Stimulated activated CD8-positive, alpha-beta memory T cell treated with anti-CD3 and anti-CD28 coated beads, Interleukin-12 subunit alpha, Interleukin-12 subunit beta, amount 100 ng/mL, for 4 hours (primary cell): Measurements from ENCODE around the gene RBM39.
"Not testable (repeated sequence)": the region's sequence is repeated elsewhere in the genome, so short reads cannot be mapped to it uniquely, and the experiment has no call there.

Source experiments
- DNase-seq: peaks from one replicate; pipeline ENCODE4 v3.0.0-alpha.2; 2020; ENCODE audit warnings: low read depth

RBM39 gene

DNA sequence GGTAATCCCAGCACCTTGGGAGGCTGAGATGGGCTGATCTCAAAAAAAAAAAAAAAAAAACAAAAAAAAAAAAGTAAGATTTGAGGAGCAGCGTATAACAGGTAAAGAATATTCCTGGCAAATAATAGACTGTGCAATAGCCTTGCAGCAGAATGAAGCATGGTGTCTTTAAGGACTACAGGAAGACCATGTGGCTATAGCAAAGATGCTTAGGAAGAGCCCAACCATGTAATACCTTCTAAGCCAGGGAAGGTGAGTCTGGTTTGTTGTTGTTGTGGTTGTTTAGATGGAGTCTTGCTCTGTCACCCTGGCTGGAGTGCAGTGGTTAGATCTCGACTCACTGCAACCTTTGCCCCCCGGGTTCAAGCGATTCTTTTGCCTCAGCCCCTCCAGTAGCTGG, 14.3 kb upstream of the RBM39 start:
- DNase-seq: no peak

DNA sequence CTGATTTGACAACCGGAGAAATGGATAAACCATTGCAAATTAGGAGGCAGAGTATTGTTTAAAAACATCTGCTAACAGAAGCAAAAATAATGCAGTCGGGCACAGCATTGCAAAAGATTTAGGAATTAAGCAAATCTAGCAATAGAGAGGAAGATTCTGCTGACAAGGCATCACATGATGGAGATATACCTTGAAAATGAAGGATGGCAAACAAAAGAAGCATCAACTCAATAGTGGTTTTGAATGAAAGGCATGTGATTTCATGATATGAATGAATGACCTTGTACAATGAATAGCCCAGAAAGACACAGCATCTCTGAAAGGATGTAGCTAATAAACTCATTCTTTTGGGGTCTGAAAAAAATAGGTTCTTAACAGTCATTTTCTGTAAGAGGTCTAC, 8.6 kb upstream of the RBM39 start:
- no peak for DNase-seq

DNA sequence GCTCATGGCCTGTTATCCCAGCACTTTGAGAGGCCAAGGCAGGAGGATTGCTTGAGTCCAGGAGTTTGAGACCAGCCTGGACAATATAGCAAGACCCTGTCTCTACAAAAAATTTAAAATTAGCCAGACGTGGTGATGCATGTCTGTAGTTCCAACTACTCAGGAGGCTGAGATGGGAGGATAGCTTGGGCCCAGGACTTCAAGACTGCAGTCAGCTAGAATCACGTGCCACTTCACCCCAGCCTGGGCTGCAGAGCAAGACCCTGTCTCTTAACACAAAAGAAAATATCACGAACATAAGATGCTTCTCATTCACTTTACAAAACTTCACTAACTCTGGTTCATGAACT, 2.4 kb upstream of the RBM39 start:
- DNase-seq: not testable (repeated sequence)

DNA sequence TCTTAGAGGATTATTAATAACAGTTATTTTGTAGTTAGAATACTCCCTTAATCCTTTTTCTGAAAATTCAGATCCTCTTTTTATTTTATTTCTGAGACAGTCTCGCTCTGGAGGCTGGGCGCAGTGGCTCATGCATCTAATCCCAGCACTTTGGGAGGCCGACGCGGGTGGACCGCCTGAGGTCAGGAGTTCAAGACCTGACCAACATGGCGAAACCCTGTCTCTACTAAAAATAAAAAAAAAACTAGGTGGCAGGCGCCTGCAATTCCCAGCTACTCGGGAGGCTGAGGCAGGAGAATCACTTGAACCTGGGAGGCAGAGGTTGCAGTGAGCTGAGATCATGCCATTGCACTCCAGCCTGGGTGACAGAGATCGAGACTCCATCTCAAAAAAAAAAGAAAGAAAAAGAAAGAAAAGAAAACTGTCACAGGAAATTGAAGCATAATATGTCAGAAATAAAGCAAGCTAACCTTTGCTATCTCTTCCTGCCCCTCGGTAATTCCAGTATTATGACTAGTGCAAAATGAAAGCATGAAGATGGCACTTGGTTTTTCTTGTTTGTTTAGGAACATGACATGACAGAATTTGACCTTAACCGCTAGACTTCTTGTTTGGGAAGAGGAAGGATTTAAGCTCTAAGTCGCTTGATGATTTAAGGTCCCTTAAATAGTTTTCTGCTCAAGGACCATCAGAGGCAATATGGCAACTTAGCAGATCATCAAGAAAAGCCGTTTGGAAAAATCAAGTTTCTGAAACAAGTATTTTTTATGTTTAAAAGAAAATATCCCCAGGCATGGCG, 1.8 kb upstream of the RBM39 start:
- no peak for DNase-seq

DNA sequence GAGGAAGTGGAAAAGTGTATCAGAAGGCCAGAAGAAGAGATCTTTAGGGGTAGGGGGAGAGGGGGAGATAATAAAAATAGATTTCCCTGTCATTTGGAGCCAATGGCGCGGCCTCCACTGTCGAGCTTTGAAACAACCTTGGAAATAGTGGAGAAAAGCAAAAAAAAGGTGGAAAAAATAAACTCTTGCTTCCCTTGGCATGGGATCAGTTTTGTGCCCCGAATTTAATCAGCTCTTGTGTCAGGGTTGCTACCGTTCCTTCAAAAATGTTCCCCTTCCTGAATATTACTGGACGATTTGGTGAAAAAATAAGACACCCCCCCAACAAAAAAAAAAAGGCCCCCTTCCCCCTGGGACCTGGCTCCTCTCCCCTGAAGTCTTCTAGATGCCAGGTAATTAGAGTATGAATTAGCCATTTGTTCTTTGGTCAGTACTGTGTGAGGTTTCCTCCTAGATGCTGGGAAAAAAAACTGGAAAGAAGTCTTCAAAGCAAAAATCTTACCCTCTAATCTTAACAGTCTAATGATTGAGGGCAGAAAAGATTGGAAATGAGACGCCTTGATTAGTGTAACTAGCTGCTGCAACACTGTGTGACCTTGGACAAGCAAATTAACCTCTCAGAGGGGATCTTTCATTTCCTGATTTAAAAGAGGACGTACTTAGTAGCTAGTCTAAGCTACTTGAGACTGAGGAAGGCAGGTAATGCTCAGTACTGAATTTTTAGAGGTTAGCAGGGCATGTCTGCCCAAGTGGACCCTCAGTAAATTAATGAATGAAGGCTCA, 872 bp upstream of the RBM39 start:
- no peak for DNase-seq

DNA sequence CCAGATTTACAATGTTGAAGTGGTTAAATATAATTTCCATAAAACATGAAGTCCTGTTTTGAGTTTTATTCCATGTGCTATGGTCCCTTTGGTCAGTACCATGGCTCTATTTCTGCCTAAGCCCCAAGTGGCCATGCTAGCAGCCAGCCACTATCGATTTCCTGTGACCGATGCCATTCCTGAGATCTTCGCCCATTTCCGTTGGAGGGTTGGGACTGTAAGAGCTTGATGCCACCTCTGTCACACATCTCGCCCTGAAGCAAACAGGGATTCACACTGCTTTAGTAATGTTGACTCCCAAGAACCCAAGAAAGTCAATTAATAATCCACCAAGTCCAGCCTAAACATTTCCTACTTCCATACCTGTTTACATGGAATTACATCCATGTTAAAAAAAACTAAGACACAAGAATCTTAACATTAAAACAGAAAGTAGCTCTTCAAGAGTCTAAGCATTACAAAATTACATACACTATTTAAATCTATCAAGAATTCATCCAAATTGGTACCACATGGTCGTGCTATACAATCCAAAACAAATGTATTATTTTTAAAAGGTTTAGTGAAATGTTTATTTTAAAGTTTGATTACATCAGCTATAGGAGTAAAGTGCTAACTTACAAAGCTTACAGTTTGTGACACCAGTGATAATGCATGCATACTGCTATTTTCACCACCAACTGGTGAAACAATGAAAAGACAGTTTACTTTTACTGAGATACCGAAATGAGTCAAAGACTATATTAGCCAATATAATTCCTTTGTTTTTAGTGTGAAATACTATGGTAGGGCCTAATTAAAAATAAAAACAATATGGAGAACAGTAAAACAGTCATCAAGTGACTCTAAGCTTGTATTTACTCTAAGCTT, 2.5 kb downstream of the RBM39 start:
- DNase-seq: no peak

DNA sequence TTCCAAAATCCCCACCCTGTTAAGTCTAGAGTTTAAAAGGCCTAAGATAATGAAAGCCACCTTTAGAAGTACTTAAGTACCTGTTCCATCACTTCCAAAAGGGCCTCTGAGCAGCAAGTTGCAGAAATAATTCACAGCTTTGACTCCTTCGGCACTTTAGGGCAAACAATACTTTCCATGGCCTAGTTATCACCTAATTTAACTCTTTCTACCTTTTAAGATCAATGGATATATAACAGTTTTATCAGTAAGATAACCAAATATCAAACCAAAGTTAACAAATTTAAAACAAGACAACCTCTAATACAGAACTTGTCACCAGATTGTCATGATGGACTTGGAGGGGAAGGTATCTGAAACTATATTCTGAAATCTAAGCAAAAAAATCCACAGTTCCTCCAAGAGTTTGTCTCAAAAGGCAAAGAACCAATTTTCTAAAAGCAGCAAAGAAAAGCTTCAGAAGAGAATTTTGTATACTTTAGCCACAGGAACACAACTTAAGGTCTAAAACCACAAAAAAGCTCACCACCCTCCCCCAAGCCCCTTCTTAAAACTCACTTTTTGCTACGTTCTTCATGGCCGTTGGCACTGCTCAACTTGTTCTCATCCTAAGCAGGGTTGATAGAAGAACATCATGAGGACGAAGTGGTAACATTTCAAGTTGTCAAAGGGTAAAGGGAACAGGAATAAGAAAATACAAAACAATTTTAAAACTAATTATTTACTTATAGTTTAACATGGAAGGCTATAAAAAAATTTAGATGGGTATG, 3.5 kb downstream of the RBM39 start:
- DNase-seq: no peak

DNA sequence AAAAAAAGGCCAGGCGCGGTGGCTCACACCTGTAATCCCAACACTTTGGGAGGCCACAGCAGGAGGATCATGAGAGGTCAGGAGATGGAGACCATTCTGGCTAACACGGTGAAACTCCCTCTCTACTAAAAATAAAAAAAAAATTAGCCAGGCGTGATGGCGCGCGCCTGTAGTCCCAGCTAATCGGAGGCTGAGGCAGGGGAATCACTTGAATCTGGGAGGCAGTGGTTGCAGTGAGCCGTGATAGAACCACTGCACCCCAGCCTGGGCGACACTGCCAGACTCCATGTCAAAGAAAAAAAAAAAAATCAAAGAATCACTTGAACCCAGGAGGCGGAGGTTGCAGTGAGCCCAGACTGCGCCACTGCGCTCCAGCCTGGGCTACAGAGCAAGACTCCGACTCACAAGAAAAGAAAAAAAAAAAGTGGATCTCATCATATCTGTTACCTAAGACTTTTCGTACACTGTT, 4.2 kb downstream of the RBM39 start:
- DNase-seq: no peak

DNA sequence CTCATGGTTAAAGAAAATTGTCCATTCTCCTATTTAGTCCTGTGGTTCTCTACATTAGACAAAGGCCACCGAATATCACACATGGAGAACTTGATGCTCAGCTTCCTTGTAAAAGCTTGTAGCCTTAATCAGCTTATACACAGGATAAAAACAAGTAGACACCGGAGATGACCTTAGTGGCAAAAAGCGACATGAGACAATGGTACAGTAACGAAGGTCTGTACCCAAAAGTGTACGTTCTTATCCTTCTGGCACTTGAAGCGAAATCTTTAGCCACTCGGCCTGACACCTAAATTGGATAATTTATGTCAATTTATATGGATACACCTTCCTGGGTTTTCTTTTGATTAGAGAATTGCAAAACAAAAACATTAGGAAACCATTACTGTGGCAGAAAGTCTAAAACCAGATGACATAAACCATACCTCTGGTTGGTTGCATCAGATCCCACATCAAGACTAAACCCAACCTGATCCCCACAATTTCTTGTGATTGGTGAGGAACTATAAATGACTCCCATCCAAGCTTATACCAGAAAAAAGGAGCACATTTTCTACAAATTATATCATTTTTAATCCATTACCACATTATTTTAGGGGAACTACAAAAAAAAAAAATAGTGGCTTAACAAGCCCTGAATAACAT, 6.1 kb downstream of the RBM39 start:
- DNase-seq: no peak

DNA sequence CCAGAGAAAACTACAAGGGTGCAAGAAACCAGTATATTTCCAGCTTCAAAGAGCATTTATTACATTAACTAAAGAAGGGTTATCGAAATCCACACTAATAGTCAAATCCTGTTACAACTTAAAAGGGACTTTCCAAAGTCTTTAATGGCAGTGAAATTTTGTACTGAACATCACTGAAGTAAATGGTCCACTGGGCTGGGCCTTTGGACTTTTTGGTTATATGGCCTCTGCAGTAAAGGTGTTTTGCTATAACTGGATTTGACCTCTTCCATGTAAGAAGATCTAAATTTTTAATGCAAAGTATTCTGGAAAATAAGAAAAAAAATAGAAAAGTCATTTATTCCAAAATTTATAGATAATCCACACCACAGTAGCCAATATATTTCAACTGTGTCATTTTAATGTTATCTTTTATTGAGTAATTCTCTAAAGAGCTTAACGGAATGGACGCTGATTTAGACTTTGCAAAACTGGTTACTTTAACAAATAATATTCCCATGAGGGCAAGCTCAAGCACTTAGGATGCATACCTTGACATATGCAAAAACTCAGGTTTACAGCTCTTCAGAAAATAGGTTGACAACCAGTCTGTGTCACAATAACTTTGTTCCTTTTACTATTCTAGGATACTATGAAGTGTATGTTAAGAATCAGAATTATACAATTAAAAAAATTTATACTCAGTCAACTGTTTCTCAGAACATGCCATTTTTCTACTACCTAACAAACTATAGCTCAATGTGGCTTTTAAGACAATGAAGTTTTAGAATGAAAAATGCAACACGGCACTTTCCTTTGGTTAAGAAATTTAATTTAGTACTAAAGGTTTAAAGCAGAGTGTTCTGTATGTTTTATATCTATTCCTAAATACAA, 7.0 kb downstream of the RBM39 start:
- no peak for DNase-seq

DNA sequence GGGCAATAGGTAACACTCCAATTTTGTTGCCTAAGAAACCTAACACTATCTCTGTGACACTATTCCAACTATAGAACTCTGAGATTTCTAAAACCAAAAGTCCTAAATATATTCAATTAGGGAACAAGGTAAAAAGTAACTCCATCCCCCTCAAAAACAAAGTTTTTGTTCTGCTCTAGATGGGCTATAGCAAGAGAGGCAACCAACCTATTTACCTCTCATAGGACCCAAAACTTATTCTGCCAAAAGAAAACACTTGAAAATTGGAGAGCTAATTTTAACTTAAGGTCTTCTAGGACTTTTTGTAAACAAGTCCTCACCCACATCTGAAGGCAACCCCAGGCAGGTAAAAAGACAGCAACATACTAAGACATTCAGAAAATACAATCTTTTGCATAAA, 7.7 kb downstream of the RBM39 start:
- no peak for DNase-seq

DNA sequence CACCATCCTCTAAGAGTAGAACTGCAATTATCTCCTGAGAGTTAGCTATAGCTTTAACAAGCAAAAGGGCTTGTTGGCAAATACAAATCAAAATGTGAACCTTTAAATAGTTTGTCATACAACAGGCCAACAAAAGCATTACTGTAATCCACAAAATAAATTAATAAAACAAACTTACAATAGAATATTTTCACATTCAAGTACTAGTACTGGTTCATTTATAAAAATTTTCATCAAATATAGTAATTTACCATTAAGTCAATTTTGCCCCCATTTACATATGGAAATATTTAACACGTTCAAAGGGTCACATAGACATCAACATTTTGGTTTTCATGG, 9.4 kb downstream of the RBM39 start:
- no peak for DNase-seq

DNA sequence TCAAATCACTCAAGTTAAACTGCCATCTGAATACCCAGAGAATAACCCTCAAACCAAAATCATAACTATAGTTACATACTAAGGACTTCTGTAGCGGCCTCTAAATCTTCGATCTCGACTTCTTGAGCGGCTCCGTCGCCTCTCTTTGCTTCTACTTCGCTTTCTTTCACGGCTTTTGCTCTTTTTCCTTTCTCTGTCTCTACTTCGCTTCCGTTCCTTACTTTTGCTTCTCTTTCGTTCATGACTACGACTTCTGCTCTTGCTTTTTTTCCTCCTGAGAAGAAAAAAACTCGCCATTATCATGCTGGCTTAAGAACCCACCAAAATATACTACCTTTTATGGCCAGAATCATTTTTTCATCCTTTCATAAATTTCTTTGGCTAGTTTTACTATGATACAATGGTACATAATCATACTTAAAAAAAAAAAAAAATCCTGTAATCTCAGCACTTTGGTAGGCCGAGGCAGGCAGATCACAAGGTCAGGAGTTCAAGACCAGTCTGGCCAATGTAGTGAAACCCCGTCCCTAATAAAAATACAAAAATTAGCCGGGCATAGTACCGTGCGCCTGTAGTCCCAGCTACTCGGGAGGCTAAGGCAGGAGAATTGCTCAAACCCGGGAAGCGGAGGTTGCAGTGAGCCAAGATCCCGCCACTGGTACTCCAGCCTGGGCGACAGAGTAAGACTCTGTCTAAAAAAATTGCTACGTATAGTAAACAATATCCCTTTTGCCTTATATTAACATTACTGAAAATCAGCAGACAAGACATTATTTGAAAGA, 10.0 kb downstream of the RBM39 start:
- DNase-seq: no peak

DNA sequence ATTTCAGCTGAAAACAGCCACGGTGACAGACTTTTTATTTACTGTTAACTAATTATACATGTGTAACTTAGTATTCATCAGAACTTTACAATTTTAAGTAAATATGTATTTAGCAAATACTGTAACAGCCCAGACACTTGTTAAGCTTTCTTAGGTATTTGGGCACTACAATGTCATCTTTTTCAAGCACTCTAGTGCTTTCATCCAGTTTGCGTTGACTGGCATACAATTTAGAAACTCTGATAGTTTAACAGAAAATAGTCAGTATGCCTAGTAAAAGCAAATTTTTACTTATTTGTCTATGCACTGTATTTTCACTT, 10.6 kb downstream of the RBM39 start:
- DNase-seq: no peak

DNA sequence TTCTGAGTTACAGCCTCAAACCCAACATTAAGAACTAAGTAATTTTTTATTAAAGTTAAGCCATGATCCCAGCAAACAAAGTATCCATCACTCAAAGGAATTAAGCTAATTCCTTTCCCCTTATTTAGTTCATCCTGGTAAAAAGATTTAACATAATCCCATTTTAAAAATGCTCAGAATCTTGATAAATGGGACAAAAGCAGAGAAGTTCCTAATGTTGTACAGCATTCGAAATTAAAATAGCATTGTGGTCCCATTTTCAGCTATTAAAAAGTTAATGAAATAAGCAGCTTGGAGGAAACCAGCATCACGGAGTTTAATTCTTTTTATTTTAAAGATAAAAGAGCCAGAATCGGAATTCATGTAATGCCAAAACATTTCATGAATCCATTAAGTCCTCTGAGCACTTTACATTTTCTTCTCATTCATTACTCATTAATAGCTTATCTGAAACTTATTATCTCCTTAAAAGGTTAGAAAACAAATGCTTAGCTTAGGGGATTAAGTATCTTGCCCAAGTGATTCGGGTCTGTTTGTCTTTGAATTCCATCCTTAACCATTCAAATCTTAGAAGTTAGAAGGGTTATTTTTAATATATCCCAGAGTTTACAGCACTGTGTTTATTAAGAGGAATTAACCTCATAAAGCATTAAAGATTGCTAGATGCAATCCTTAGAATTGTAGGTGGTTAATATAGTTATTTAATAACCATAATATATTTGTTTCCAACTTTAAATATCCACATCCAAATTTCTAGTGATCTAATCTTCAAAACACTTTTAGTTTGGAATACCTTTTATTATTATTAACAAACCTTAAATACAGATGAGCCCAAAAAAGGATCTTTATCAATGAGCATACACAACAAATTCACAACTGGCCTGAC, 11.2 kb downstream of the RBM39 start:
- no peak for DNase-seq

DNA sequence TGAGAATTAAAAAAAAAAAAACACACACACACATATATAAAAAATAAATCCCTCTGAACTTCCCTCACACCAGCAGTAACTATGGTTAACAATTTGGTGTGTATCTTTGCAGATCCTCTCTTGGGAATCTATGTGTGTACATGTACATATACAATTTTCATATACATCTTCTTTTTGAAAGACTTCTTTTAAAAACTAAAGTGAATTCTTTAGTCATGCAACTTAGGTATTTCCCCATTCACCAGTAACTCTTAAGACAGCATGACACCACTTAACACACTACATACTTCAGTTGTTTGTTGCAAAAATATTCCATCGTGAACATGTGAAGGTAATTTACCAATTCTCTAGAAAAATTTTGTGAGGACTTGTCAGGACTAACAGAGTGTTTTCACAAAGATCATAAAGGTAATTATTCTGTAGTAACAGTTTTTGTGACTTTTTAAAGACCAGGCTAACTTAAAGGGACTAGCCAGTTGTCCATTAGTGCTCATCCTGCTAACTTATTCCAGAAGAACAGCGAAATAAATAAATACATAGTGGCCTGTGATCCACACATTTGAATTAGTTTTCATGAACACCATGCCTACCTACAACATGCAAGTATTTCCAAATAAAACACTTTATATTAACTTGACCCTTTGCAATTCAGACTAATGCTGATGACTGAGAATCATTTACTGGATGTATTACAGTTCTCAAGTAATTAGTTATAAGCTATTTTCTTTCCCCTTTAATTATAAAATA, 12.1 kb downstream of the RBM39 start:
- DNase-seq: no peak

DNA sequence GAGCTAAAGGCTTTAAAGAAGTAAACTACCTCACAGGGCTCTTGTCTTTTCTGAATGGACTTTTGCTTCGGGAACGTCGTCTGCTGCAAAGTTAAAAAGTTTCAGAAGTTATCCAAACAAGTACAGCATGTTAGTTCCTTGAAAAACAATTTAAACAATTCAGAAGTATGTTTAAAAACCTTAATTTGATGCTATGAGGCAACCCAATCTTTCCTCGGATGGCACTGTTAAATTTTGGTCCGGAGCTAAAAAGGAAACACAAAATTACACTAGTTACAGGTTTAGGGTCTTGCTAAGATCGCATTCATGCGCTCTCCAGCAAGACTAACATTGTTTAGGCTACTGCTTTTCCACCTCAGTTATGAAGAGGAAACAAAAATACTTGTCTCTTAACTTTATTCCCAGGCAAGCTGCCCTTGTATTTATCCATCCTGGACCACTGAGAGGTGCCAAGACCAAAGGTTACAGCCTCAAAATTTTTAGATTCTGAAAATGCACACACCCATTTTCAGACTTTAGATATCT, 12.7 kb downstream of the RBM39 start:
- DNase-seq: no peak
